Measurements from ENCODE around the gene TGM3.
A peak's percentile ranks its signal among the peaks of the same experiment; 100 is the strongest.

Gene TGM3

GRCh38 chr20:2379511-2380229, 83.9 kb downstream of the TGM3 start:
- no peak for DNase-seq (ENCODE audit: low read depth)

GRCh38 chr20:2380601-2381000, 84.8 kb downstream of the TGM3 start, which contains the start of gene TGM6:
Gene TGM6, plus strand, starts transcription at chr20:2380901. Its CDS starts 68 bp downstream, at chr20:2380969.
- no peak for DNase-seq (ENCODE audit: low read depth)

GRCh38 chr20:2381303-2381702, 85.5 kb downstream of the TGM3 start:
- no peak for DNase-seq (ENCODE audit: low read depth)

GRCh38 chr20:2382833-2383232, 87.0 kb downstream of the TGM3 start:
- no peak for DNase-seq (ENCODE audit: low read depth)

GRCh38 chr20:2385026-2385425, 89.2 kb downstream of the TGM3 start:
- no peak for DNase-seq (ENCODE audit: low read depth)

GRCh38 chr20:2385496-2385895, 89.7 kb downstream of the TGM3 start:
- no peak for DNase-seq (ENCODE audit: low read depth)

- no peak for DNase-seq (ENCODE audit: low read depth)
Observed at GRCh38 chr20:2386516-2387179, 90.8 kb downstream of the TGM3 start.

- peak; percentile 4 for DNase-seq (ENCODE audit: low read depth)
Observed at GRCh38 chr20:2387180-2387577, 91.4 kb downstream of the TGM3 start.

- DNase-seq (ENCODE audit: low read depth): no peak
Observed at GRCh38 chr20:2387580-2387979, 91.8 kb downstream of the TGM3 start.

Data from T follicular helper cell (primary cell).